HG02763 (cell line): ENCODE measurements around the gene USO1.
"Not testable (repeated sequence)": the region's sequence is repeated elsewhere in the genome, so short reads cannot be mapped to it uniquely, and the experiment has no call there.

ENCODE experiments used
- ATAC-seq: cut with Tn5 transposase; IDR thresholded peaks from one replicate; pipeline ENCODE4 v1.9.1; 2021; ENCODE audit warnings: mild to moderate bottlenecking, moderate library complexity; ENCODE audit not compliant: unreplicated experiment

USO1 gene

GRCh38 chr4:75752637-75753036, 28.3 kb downstream of the USO1 start:
- ATAC-seq: no peak

DNA sequence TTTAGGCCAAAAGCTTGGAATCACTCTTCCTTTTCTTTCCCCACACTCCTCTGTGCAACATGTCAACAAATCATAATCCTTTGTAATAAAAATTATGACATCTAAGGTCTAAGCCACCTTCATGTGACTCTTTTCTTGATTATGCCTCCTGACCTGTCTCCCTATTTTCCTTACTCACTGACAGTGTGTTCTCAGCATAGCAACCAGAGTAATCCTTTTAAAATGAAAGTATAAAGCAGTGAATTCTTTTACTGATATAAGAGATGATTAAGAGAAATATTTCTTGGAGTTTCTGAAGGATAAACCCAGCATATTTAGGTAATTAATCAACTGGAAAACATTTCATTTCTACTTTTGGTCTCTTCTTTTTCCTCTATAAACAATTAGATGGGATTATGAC, 44.7 kb downstream of the USO1 start:
- no peak for ATAC-seq

DNA sequence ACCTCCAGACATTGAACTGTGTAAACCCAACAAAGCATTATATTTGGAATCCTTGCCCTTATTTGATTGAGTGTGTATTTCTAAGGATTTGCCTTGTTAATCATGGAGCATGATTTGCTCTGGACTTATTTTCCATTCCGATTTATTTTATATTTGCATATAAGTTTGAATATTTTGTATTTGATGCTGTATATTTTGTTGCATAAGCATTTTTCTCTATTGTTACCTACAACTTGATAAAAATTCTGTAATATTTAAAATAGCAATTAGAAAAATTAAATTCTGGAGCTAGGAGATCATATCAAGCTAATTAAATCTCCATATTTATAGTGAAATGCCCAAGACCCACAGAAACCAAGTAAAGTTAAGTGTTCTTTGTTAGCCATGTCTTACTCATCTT, 47.2 kb downstream of the USO1 start:
- no peak for ATAC-seq

GRCh38 chr4:75777589-75777988, 53.2 kb downstream of the USO1 start:
- ATAC-seq: no peak

DNA sequence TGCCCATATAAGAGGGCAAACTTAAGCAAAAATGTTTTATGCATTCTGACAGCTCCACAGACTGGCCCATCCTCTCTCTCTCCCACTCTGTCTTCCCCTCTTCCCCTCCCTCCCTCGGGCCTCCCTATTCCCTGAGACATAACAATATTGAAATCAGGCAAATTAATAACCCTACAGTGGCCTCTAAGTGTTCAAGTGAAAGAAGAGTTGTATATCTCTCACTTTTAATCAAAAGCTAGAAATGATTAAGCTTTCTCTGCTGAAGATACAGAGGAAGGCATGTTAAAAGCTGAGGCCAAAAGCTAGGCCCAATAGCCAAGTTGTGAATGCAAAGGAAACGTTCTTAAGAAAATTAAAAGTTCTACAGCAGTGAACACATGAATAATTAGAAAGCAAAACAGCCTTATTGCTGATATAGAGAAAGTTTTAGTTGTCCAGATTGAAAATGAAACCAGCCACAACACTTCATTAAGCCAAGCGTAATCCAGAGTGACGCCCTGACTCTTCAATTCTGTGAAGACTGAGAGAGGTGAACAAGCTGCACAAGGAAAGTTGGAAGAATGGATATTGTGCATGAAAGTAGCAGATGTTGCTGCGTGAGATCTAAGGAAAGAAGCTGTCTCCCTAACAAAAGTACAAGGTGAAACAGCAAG, 54.9 kb downstream of the USO1 start:
- ATAC-seq: no peak

DNA sequence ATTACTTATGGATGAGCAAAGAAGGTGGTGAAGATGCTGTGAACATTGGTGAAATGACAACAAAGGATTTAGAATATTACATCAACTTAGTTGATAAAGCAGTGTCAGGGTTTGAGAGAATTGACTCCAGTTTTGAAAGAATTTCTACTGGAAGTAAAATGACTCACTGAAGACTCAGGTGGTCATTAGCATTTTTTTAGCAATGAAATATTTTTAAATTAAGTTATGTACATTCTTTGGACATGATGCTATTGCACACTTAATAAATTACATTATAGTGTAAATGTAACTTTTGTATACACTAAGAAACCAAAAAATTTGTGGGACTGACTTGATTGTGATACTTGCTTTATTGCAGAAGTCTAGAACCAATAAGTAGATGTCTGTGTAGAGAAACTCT, 56.9 kb downstream of the USO1 start:
- no peak for ATAC-seq

GRCh38 chr4:75786526-75786925, 62.1 kb downstream of the USO1 start:
- ATAC-seq: no peak

DNA sequence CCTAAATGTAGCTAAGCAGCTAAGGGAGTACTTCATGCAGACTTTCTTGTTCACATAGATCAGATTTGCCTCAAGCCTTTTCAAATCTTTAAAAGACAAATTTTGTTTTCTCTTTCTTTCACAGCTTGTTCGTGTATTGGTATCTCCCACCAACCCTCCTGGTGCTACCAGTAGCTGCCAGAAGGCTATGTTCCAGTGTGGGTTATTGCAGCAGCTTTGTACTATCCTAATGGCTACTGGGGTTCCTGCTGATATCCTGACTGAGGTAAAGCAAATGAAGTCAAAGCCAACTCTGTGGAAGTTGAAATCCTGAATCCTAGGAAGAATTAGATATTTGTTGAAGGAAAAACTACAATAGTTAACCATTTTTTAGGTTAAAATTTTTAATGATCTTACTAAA, 62.6 kb downstream of the USO1 start:
- ATAC-seq: no peak

- no peak for ATAC-seq
Measured at GRCh38 chr4:75790024-75790423, 65.6 kb downstream of the USO1 start.

GRCh38 chr4:75800972-75801371, 76.6 kb downstream of the USO1 start:
- ATAC-seq: no peak

- not testable (repeated sequence) for ATAC-seq
Measured at GRCh38 chr4:75806035-75806434, 81.7 kb downstream of the USO1 start.

- ATAC-seq: no peak
Measured at GRCh38 chr4:75817901-75818300, 93.5 kb downstream of the USO1 start.

DNA sequence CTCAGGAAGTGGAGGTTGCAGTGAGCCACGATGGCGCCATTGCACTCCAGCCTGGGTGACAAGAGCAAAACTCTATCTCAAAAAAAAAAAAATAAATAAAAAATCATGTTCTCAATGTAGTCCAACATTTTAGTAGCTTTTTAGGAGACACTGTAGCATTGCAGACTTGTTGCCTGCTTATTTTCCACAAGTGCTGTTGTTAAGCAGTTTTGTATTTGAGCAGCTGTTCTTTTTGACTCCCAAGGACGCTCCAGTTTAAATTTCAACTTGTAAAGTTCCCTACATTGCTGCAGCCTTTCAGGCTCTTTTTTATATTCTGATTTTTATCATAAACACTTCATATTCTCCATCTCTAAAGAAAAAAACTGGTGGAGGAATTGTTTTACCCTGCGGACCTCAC, 94.7 kb downstream of the USO1 start:
- ATAC-seq: no peak

DNA sequence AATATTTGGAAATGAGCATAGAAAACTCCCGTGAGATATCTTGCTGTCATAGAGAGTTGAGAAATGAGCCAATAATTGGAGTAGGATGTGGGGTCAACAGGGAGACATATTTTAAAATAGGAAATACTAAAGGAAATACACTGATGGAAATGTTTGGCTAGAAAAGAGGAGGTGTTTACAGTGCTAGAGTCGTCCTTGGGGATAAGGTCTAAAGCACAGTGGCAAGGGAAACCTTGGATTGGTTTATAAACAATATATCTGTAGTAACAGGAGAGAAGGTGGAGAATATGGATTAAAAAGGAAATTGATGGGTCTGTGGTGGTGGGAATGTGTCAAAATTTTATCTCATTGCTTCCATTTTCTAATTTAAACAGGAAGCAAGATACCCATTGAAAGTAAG, 95.8 kb downstream of the USO1 start:
- ATAC-seq: no peak

DNA sequence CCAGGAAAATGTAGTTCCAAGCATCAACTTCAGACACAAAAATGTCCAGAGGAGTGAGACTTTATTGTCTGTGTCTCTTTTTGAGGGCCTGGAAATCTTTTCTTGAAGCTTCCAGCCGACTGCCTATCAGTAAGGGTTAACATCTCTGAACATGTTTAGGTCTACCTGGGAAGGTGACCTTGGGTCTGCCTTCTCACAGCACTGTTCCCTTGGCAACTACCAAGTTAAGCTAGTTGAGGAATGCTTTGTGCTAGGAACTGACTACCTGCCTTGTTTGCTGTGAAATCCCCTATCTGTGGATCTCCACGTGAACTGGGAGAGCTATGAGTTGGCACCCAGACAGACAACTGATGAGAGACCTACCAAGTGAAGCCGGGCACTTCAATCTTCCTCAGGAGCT, 96.3 kb downstream of the USO1 start:
- ATAC-seq: no peak

DNA sequence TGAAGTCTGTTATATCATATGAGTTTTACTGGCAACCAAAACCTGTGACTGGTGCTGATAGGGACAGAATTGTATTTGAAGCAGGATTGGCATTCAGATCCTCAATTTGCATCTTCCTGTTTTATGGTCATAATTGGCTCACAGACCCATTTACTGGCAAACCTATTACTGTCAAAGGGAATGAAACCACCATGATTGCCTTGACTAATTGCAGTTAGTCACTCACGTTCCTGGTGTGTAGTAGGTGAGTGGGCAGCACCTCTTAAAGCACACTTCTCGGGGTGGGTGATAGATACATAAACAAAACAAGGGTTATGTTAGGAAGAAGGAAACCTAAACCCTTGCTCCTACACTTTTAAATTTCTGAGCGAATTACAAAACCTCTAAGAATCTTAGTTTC, 96.8 kb downstream of the USO1 start:
- no peak for ATAC-seq

- ATAC-seq: no peak
Measured at GRCh38 chr4:75821966-75822365, 97.6 kb downstream of the USO1 start.

DNA sequence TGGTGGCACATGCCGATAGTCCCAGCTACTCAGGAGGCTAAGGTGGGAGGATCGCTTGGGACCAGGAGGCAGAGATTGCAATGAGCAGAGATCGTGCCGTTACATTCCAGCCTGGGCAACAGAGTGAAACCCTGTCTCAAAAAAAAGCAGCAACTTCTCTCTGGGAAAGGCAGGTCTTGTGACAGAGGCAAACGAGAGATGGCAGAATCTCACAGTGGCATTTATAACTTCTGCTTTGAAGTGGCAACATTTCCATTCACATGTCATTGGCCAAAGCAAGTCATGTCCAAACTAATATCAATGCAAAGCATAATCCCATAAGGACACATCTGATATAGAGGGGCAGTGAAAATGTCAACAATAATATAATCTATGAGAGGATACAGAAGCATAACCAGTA, 98.0 kb downstream of the USO1 start:
- ATAC-seq: no peak

DNA sequence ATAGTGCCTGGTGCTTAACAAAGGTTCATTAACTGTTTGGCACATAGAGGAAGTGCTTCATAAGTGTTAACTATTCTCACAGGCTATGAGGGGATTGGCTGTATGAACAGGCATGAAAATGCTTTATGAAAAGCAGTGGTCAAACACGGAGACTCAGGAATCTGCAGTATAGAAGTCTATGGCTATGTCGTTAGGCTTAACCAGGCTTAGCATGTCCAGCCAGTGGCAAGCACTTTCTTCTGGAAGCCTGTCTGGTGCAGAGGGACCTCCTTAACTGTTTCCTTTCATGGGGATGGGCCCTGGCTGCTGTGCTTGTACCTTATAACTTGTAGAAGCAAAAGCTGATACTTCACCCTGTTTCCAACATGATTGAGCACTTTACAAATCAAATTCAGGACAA, 99.4 kb downstream of the USO1 start:
- no peak for ATAC-seq

- no peak for ATAC-seq
Measured at GRCh38 chr4:75830906-75831305, 106.5 kb downstream of the USO1 start.

DNA sequence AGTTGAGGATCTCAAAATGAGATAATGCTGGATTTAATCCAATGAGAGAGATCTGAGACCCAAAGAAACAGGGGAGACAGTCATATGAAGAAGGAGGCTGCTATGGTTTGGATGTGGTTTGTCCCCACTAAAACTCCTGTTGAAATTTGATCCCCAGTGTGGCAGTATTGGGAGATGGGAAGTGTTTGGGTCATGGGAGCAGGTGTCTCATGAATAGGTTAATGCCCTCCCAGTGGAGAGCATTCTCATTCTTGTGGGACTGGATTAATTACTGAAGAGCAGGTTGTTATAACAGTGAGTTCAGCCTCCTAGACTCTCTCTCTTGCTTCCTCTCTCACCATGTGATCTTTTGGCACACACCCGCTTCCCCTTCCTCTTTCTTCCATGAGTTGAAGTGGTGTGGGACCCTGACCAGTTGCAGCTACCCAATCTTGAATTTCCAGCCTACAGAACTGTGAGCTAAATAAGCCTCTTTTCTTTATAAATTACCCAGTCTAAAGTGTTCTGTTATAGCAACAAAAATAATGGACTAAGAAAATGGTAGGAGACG, 107.6 kb downstream of the USO1 start:
- ATAC-seq: no peak

DNA sequence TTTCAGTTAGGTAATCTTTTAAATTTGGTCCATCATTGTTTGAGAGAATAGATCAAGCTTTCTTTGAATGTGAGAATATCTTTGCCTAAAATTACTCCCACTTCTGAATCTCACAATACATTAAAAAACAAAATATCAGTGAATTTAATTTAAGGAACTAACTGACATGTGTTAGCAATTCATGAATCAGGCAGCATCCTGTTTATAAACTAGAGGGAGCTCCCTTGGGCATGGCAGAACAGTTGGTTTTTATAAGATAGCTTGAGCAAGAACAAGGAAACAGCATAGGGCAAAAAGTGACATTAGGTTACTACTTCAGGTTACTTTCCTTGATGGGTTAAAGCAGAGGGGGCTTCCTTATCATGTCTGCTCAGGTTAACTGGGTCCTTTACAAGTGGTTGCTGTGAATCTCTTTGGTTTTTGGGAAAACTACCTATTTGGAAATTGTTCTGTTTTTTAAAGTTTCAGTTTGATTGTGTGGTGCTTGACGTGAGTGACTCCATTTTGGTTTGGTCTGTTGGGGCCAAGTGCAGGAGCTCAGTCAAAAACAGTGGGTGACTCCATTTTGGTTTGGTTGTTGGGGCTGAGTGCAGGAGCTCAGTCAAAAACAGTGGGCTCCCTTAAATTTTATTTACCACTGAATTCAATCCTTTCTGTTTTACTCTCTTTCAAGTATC, 109.9 kb downstream of the USO1 start:
- no peak for ATAC-seq

DNA sequence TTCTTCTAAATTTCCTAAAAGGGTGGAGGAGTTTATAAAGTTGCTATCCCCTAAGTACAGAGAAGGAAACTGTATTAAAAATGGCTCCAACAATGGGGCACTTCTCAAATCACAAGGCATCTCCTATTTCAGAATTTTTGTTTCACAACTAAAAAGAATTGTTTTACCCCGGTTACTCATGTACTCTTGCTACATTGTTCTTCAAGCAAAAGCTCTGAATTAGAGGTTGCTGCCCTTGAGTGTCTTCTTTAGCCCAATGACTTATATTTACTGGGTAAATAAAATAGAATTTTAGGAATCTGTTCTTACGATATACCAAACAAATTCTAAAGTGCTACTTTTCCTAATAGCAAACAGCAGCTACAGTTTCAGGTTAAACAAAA, 110.4 kb downstream of the USO1 start:
- no peak for ATAC-seq
